MM.1S (cell line): Measurements from ENCODE around the gene NIPBL.

ENCODE experiments used
- DNase-seq: peaks from one replicate; pipeline ENCODE4 v3.0.0-alpha.2; 2015
- H2AFZ ChIP-seq: fragments of 300-600 bp; sonication (generic); 2 replicates; pipeline ENCODE4 v1.6.0; 2016; ENCODE audit warnings: antibody characterized with exemption, low read length
- H3F3A ChIP-seq: fragments of 300-600 bp; sonication (generic); 2 replicates; pipeline ENCODE4 v1.6.1; 2016; ENCODE audit warnings: mild to moderate bottlenecking, antibody characterized with exemption, low read length, moderate library complexity, mixed read lengths; ENCODE audit not compliant: insufficient read depth
- H3K27ac ChIP-seq: fragments of 300-600 bp; sonication (generic); 2 replicates; pipeline ENCODE4 v1.5.1; 2016; ENCODE audit warnings: mild to moderate bottlenecking, low read length
- H3K27me3 ChIP-seq: fragments of 300-600 bp; sonication (generic); replicated peaks from 2 replicates; pipeline ENCODE4 v1.6.0; 2016; ENCODE audit warnings: low read length; ENCODE audit not compliant: insufficient read depth
- H3K36me3 ChIP-seq: fragments of 300-600 bp; sonication (generic); replicated peaks from 2 replicates; pipeline ENCODE4 v1.6.1; 2016; ENCODE audit warnings: mild to moderate bottlenecking, low read length, mixed read lengths; ENCODE audit not compliant: insufficient read depth
- H3K4me1 ChIP-seq: fragments of 300-600 bp; sonication (generic); 2 replicates; pipeline ENCODE4 v1.6.1; 2016; ENCODE audit warnings: low read length, mixed read lengths
- H3K4me2 ChIP-seq: fragments of 300-600 bp; sonication (generic); 2 replicates; pipeline ENCODE4 v1.6.0; 2016; ENCODE audit warnings: low read depth, low read length
- H3K4me3 ChIP-seq: fragments of 300-600 bp; sonication (generic); 2 replicates; pipeline ENCODE4 v1.5.1; 2016; ENCODE audit warnings: low read length, mixed read lengths
- H3K79me2 ChIP-seq: fragments of 300-600 bp; sonication (generic); 2 replicates; pipeline ENCODE4 v1.6.1; 2016; ENCODE audit warnings: mixed run types, low read length, mixed read lengths
- H3K9ac ChIP-seq: fragments of 300-600 bp; sonication (generic); 2 replicates; pipeline ENCODE4 v1.6.1; 2016; ENCODE audit warnings: low read length, mixed read lengths
- H3K9me2 ChIP-seq: fragments of 300-600 bp; sonication (generic); replicated peaks from 2 replicates; pipeline ENCODE4 v1.6.1; 2016; ENCODE audit warnings: mild to moderate bottlenecking, low read length, mixed read lengths; ENCODE audit not compliant: insufficient read depth
- H3K9me3 ChIP-seq: fragments of 300-600 bp; sonication (generic); replicated peaks from 2 replicates; pipeline ENCODE4 v1.6.1; 2016; ENCODE audit warnings: mild to moderate bottlenecking, low read length, mixed read lengths; ENCODE audit not compliant: insufficient read depth
- H4K20me1 ChIP-seq: fragments of 300-600 bp; sonication (generic); 2 replicates; pipeline ENCODE4 v1.6.1; 2016; ENCODE audit warnings: mild to moderate bottlenecking, low read length, moderate library complexity, mixed read lengths; ENCODE audit not compliant: insufficient read depth
- CTCF ChIP-seq: fragments of 300-600 bp; sonication (generic); IDR thresholded peaks from 2 replicates; pipeline ENCODE4 v1.5.1; 2016; ENCODE audit warnings: antibody characterized with exemption, low read length, mixed read lengths
- EZH2 ChIP-seq: fragments of 300-600 bp; sonication (generic); optimal IDR thresholded peaks from 2 replicates; pipeline ENCODE3; 2017; ENCODE audit warnings: low read depth, mild to moderate bottlenecking, antibody characterized with exemption, low read length, mixed read lengths
- EZH2phosphoT487 ChIP-seq: fragments of 300-600 bp; sonication (generic); IDR thresholded peaks from 2 replicates; pipeline ENCODE4 v1.6.1; 2018; ENCODE audit warnings: antibody characterized with exemption, low read length

NIPBL gene

DNA sequence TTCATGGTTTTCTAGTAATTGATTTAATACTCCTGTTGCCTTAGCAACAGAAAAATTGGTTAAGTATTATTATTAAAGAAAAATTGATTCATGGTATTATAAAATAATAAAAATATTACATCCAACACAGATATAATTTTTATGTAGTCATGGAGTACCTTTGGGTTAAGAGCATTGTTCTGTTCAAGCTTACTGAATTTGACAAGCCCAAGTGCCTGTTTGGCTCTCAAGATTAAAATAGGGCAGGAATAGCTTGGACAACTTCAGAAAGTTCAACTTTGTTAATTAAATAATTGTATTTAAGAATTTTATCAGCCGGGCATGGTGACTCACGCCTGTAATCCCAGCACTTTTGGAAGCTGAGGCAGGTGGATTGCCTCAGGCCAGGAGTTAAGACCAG is 82.0 kb downstream of the NIPBL start:
- 0 out of 2 replicates have a peak, but pooled peaks cover 2% of the 10 kb centered on the region for H3K4me1 ChIP-seq
- no peak overlapping the region for H3K4me2 ChIP-seq
- peaks cover 20% of the 10 kb centered on the region for H3K79me2 ChIP-seq
- no peaks in the 10 kb centered on the region for H3K9me3 ChIP-seq
- H3K27ac ChIP-seq: no peak overlapping the region
- no peak for TF ChIP-seq EZH2phosphoT487
- TF ChIP-seq CTCF: no peak
- TF ChIP-seq EZH2: no peak
- H3K4me3 ChIP-seq: no peak overlapping the region
- H4K20me1 ChIP-seq: no peaks in the 10 kb centered on the region
- H3K27me3 ChIP-seq: no peaks in the 10 kb centered on the region
- H2AFZ ChIP-seq: no peak overlapping the region
- H3K36me3 ChIP-seq: peaks cover 9% of the 10 kb centered on the region
- no peaks in the 10 kb centered on the region for H3F3A ChIP-seq
- no peak overlapping the region for H3K9ac ChIP-seq
- DNase-seq: no peak
- no peaks in the 10 kb centered on the region for H3K9me2 ChIP-seq

DNA sequence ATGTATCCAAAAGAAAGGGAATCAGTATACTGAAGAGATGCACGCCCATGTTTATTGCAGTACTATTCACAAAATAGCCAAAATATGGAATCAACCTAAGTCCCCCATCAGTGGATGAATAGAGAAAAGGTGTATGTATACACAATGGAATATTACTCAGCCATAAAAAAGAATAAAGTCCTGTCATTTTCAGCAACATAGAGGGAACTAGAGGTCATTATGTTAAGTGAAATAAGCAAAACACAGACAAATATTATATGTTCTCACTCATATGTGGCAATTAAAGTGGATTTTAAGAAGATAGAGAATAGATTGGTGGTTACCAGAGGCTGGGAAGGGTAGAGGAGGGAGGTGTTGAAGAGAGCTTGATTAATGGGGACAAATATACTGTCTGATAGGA is 88.6 kb downstream of the NIPBL start:
- no peak overlapping the region for H3K4me2 ChIP-seq
- no peak overlapping the region for H2AFZ ChIP-seq
- H3K36me3 ChIP-seq: peaks cover 12% of the 10 kb centered on the region
- no peaks in the 10 kb centered on the region for H4K20me1 ChIP-seq
- no peak for TF ChIP-seq EZH2
- no peak for TF ChIP-seq CTCF
- no peak for TF ChIP-seq EZH2phosphoT487
- H3K9ac ChIP-seq: no peak overlapping the region
- H3K27ac ChIP-seq: no peak overlapping the region
- no peaks in the 10 kb centered on the region for H3K9me2 ChIP-seq
- no peaks in the 10 kb centered on the region for H3K27me3 ChIP-seq
- H3K4me3 ChIP-seq: no peak overlapping the region
- H3K79me2 ChIP-seq: no peaks in the 10 kb centered on the region
- H3K9me3 ChIP-seq: no peaks in the 10 kb centered on the region
- no peaks in the 10 kb centered on the region for H3K4me1 ChIP-seq
- no peak for DNase-seq
- no peaks in the 10 kb centered on the region for H3F3A ChIP-seq

DNA sequence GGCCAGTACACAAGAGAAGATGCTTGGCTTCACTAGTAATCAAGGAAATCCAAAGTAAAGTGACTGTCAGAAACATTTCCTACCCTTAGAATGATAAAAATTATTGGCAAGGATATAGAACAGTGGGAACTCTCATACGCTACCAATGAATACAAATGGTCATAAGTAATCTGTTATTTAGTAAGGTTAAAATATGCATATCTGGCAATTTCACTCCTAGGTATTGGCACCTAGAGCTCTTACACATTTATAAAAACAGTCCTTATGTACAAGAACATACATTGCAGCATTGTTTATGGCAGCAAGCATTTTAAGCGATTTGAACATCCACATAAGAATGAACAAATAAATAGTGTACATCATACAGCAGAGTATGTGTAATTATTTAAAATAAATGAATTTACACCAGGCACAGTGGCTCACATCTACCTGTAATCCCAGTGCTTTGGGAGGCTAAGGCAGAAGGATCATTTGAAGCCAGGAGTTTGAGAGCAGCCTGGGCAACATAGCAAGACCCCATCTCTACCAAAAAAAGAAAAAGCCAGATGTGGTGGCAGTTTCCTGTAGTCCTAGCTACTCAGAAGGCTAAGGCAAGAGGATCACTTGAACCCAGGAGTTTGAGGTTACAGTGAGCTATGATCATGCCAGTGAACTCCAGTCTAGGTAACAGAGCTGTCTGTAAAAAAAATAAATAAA is 93.3 kb downstream of the NIPBL start:
- Histone ChIP-seq H3F3A (no peaks in the 10 kb centered on the region), H3K4me3 (no peak overlapping the region), H3K4me2 (no peak overlapping the region), H3K9me2 (no peaks in the 10 kb centered on the region), H3K27ac (no peak overlapping the region), H2AFZ (no peak overlapping the region), H3K9ac (no peak overlapping the region), H3K9me3 (no peaks in the 10 kb centered on the region), H3K4me1 (no peaks in the 10 kb centered on the region), H3K79me2 (no peaks in the 10 kb centered on the region), H4K20me1 (no peaks in the 10 kb centered on the region), H3K27me3 (no peaks in the 10 kb centered on the region), H3K36me3 (no peaks in the 10 kb centered on the region; the same call in 1 of the 2 replicates)
- no peak for TF ChIP-seq EZH2phosphoT487
- no peak for TF ChIP-seq EZH2
- TF ChIP-seq CTCF: no peak
- no peak for DNase-seq
